Gastroesophageal sphincter (tissue), 3 donors: Measurements from ENCODE around the gene RBM23.

ENCODE experiments used
- CTCF ChIP-seq, 4 experiments: fragments of 200-600 bp in 2 of 4; fragments of 450-650 bp in 2 of 4; sonication (generic) in 1 of 4; IDR thresholded peaks; one replicate each; pipeline ENCODE4 v1.5.1; 2017 to 2019; ENCODE audit warnings: antibody characterized with exemption in 4 of 4, mild to moderate bottlenecking in 2 of 4, moderate library complexity in 2 of 4
- EP300 ChIP-seq: sonication (generic); formaldehyde crosslinking; IDR thresholded peaks from one replicate; pipeline ENCODE4 v1.6.1; 2017; ENCODE audit warnings: antibody characterized with exemption, mild to moderate bottlenecking
- POLR2A ChIP-seq, 2 donors: fragments of 450-650 bp; IDR thresholded peaks; one replicate each; pipeline ENCODE4 v1.6.1; 2017; ENCODE audit warnings: antibody characterized with exemption in 2 of 2, mild to moderate bottlenecking in 2 of 2, moderate library complexity in 1 of 2
- POLR2AphosphoS5 ChIP-seq: sonication (generic); formaldehyde crosslinking; IDR thresholded peaks from one replicate; pipeline ENCODE4 v1.6.1; 2017; ENCODE audit warnings: antibody characterized with exemption

GRCh38 chr14:22845103-22845394 is 73.9 kb downstream of the RBM23 start:
- TF ChIP-seq POLR2A (IDR thresholded peaks at IDR 0.05) (no peak), CTCF (IDR thresholded peaks at IDR 0.05) (no peak), EP300 (no peak), POLR2AphosphoS5 (no peak)
